H9 (cell line): ENCODE data around the gene SUMF1. TPM values are rescaled to one million over a fixed set of nuclear protein-coding genes. Genes with fewer than 3 reads are reported as not detected.
"Not testable (repeated sequence)": the region's sequence is repeated elsewhere in the genome, so short reads cannot be mapped to it uniquely, and the experiment has no call there.

Source experiments
- DNase-seq: peaks from one replicate; pipeline ENCODE4 v3.0.0-alpha.2; 2017
- H2AFZ ChIP-seq: one replicate; pipeline ENCODE4 v1.6.1; 2013; ENCODE audit warnings: mild to moderate bottlenecking, low read length, control low read depth, moderate library complexity
- H2AK5ac ChIP-seq: 2 replicates; pipeline ENCODE4 v1.6.1; 2013; ENCODE audit warnings: low read length, control low read depth, mixed read lengths; ENCODE audit not compliant: insufficient read length
- H2BK120ac ChIP-seq: one replicate; pipeline ENCODE4 v1.6.1; 2013; ENCODE audit warnings: low read depth, mild to moderate bottlenecking, low read length, control low read depth, inconsistent platforms; ENCODE audit not compliant: poor library complexity, severe bottlenecking
- H2BK12ac ChIP-seq: 2 replicates; pipeline ENCODE4 v1.6.1; 2013; ENCODE audit warnings: low read length, control low read depth, mixed read lengths, low read depth; ENCODE audit not compliant: insufficient read length
- H2BK15ac ChIP-seq: 2 replicates; pipeline ENCODE4 v1.6.1; 2013; ENCODE audit warnings: low read depth, low read length, control low read depth
- H2BK20ac ChIP-seq: one replicate; pipeline ENCODE4 v1.6.1; 2013; ENCODE audit warnings: low read depth, mild to moderate bottlenecking, low read length, control low read depth, inconsistent platforms; ENCODE audit not compliant: poor library complexity, severe bottlenecking
- H2BK5ac ChIP-seq: 2 replicates; pipeline ENCODE4 v1.6.1; 2013; ENCODE audit warnings: low read length, control low read depth, mixed read lengths; ENCODE audit not compliant: insufficient read length
- H3K14ac ChIP-seq: 2 replicates; pipeline ENCODE4 v1.6.1; 2013; ENCODE audit warnings: low read length, control low read depth; ENCODE audit not compliant: insufficient read depth
- H3K18ac ChIP-seq: 2 replicates; pipeline ENCODE4 v1.6.1; 2013; ENCODE audit warnings: low read depth, mild to moderate bottlenecking, mixed read lengths, low read length, control low read depth; ENCODE audit not compliant: insufficient read length
- H3K23ac ChIP-seq: 2 replicates; pipeline ENCODE4 v1.6.1; 2013; ENCODE audit warnings: low read length, control low read depth, mixed read lengths, low read depth; ENCODE audit not compliant: insufficient read length
- H3K23me2 ChIP-seq: 2 replicates; pipeline ENCODE4 v1.6.1; 2013; ENCODE audit warnings: low read depth, mild to moderate bottlenecking, mixed read lengths, low read length, control low read depth; ENCODE audit not compliant: insufficient read length, poor library complexity, severe bottlenecking
- H3K27ac ChIP-seq: 2 replicates; pipeline ENCODE4 v1.5.1; 2013; ENCODE audit warnings: low read length, control low read depth, mixed read lengths, low read depth; ENCODE audit not compliant: insufficient read length
- H3K27me3 ChIP-seq: 2 replicates; pipeline ENCODE4 v1.6.1; 2013; ENCODE audit warnings: low read length, control low read depth, inconsistent platforms; ENCODE audit not compliant: insufficient read depth
- H3K4ac ChIP-seq: 2 replicates; pipeline ENCODE4 v1.6.1; 2013; ENCODE audit warnings: low read depth, mild to moderate bottlenecking, control low read depth, inconsistent platforms, low read length, moderate library complexity
- H3K4me1 ChIP-seq: 2 replicates; pipeline ENCODE4 v1.6.1; 2013; ENCODE audit warnings: low read length, control low read depth, inconsistent platforms; ENCODE audit not compliant: insufficient read depth
- H3K4me2 ChIP-seq: 2 replicates; pipeline ENCODE4 v1.6.1; 2013; ENCODE audit warnings: low read length, control low read depth, mixed read lengths; ENCODE audit not compliant: insufficient read length, insufficient read depth
- H3K56ac ChIP-seq: 2 replicates; pipeline ENCODE4 v1.6.1; 2013; ENCODE audit warnings: low read depth, mild to moderate bottlenecking, mixed read lengths, low read length, control low read depth; ENCODE audit not compliant: insufficient read length
- H3K79me1 ChIP-seq: 2 replicates; pipeline ENCODE4 v1.6.1; 2013; ENCODE audit warnings: low read depth, mild to moderate bottlenecking, moderate library complexity, low read length, control low read depth, inconsistent platforms; ENCODE audit not compliant: insufficient read depth, poor library complexity, severe bottlenecking
- H3K79me2 ChIP-seq: 2 replicates; pipeline ENCODE4 v1.6.1; 2013; ENCODE audit warnings: low read length, control low read depth, inconsistent platforms; ENCODE audit not compliant: insufficient read depth
- H3K9ac ChIP-seq: 2 replicates; pipeline ENCODE4 v1.6.1; 2013; ENCODE audit warnings: low read length, control low read depth, mixed read lengths; ENCODE audit not compliant: insufficient read length; ENCODE audit errors: extremely low read depth
- H3K9me3 ChIP-seq: one replicate; pipeline ENCODE4 v1.6.1; 2013; ENCODE audit warnings: low read depth, low read length, inconsistent platforms; ENCODE audit not compliant: control insufficient read depth
- H3T11ph ChIP-seq: one replicate; pipeline ENCODE4 v1.6.1; 2013; ENCODE audit warnings: mild to moderate bottlenecking, low read length, control low read depth, inconsistent platforms
- H4K20me1 ChIP-seq: one replicate; pipeline ENCODE4 v1.6.1; 2013; ENCODE audit not compliant: control insufficient read depth, insufficient read length, insufficient read depth
- H4K5ac ChIP-seq: 2 replicates; pipeline ENCODE4 v1.6.1; 2013; ENCODE audit warnings: low read depth, mild to moderate bottlenecking, mixed read lengths, low read length, control low read depth; ENCODE audit not compliant: insufficient read length
- H4K8ac ChIP-seq: replicated peaks from 2 replicates; pipeline ENCODE4 v1.6.1; 2013; ENCODE audit warnings: low read length, control low read depth, mixed read lengths, low read depth; ENCODE audit not compliant: insufficient read length
- H4K91ac ChIP-seq: 2 replicates; pipeline ENCODE4 v1.6.1; 2013; ENCODE audit warnings: low read depth, mild to moderate bottlenecking, moderate library complexity, mixed read lengths, low read length, control low read depth; ENCODE audit not compliant: insufficient read length
- H3K27ac Mint-ChIP-seq, 3 experiments: 2 replicates in 2 of 3; 3 replicates in 1 of 3; pipeline ENCODE4 v1.8.0; 2020 to 2021; ENCODE audit warnings: mixed read lengths in 3 of 3, mild to moderate bottlenecking in 1 of 3, moderate library complexity in 1 of 3
- H3K27me3 Mint-ChIP-seq: 2 replicates; pipeline ENCODE4 v1.8.0; 2021; ENCODE audit warnings: low read depth, mild to moderate bottlenecking, moderate library complexity, mixed read lengths
- H3K36me3 Mint-ChIP-seq, 3 experiments: 2 replicates in 2 of 3; 3 replicates in 1 of 3; pipeline ENCODE4 v1.8.0; 2020 to 2021; ENCODE audit warnings: low read depth in 3 of 3, mixed read lengths in 3 of 3; ENCODE audit not compliant: insufficient read depth in 1 of 3
- H3K4me1 Mint-ChIP-seq, 2 experiments: 2 replicates each; pipeline ENCODE4 v1.8.0; 2020; ENCODE audit warnings: mixed read lengths in 2 of 2
- H3K4me3 Mint-ChIP-seq, 2 experiments: 2 replicates in 1 of 2; 3 replicates in 1 of 2; pipeline ENCODE4 v1.8.0; 2020 to 2021; ENCODE audit warnings: mild to moderate bottlenecking in 2 of 2, mixed read lengths in 2 of 2, moderate library complexity in 1 of 2
- H3K9me3 Mint-ChIP-seq, 2 experiments: 2 replicates in 1 of 2; 3 replicates in 1 of 2; pipeline ENCODE4 v1.8.0; 2020; ENCODE audit warnings: mild to moderate bottlenecking in 2 of 2, mixed read lengths in 2 of 2, moderate library complexity in 1 of 2
- CTCF ChIP-seq: fragments of 200-600 bp; sonication (generic); conservative IDR thresholded peaks from 3 replicates; pipeline ENCODE4 v1.8.0; 2021; ENCODE audit warnings: antibody characterized with exemption, mild to moderate bottlenecking
- WGBS: extraction: QIAGEN DNeasy Blood & Tissue Kit; methylation state at CpG from one replicate; pipeline ENCODE4 v1.1.7; 2013; ENCODE audit warnings: missing lambda C conversion rate, low lambda C conversion rate, mixed read lengths; ENCODE audit not compliant: insufficient read length; ENCODE audit errors: extremely low coverage; 5-methylcytosine and 5-hydroxymethylcytosine counted together
- total RNA-seq: library from RNA; stranded (reverse); gene quantifications from 2 replicates; pipeline ENCODE4 v1.2.1, GENCODE V29; 2021

Gene SUMF1
- total RNA-seq, 1 experiment from 2014 or later = 9.5 TPM

DNA sequence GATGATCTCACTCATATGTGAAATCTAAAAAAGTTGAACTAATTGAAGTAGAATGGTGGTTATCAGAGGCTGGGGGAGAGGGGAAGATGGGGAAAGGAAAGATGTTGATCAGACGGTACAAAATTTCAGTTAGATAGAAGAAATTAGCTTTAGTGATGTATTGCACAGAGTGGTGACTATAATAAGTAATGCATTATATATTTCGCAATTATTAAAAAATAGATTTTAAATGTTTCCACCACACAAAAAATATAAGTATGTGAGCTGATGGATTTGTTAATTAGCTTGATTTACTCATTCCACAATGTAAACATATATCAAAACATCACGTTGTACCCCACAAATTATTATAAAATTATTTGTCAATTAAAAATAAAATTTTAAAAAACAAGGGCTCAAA lies 8.1 kb downstream of the SUMF1 start:
- Histone ChIP-seq H4K5ac (no peak overlapping the region), H2BK15ac (no peak overlapping the region), H3K79me2 (no peaks in the 10 kb centered on the region), H4K20me1 (no peaks in the 10 kb centered on the region), H3K4me2 (no peak overlapping the region), H3K23me2 (no peaks in the 10 kb centered on the region), H3K56ac (no peak overlapping the region), H3K9ac (no peak overlapping the region), H2BK12ac (no peak overlapping the region), H2BK20ac (no peak overlapping the region), H3K27me3 (no peaks in the 10 kb centered on the region), H2AK5ac (no peak overlapping the region), H3K27ac (no peak overlapping the region), H3K9me3 (no peaks in the 10 kb centered on the region), H4K8ac (no peak overlapping the region), H3K4ac (no peak overlapping the region), H3K23ac (no peak overlapping the region), H4K91ac (no peak overlapping the region), H2BK120ac (no peak overlapping the region), H3K14ac (no peak overlapping the region), H2BK5ac (no peak overlapping the region), H2AFZ (no peak overlapping the region), H3K18ac (no peak overlapping the region), H3T11ph (no peak overlapping the region), H3K4me1 (no peaks in the 10 kb centered on the region), H3K79me1 (no peaks in the 10 kb centered on the region)
- H3K36me3 Mint-ChIP-seq = no peaks in the 10 kb centered on the region; a peak in 1 of 7 replicates
- no CpG with 5 or more reads among the region's 3 CpGs for whole genome bisulfite sequencing
- no peak overlapping the region for H3K27ac Mint-ChIP-seq
- H3K9me3 Mint-ChIP-seq = no peaks in the 10 kb centered on the region; a peak in 1 of 5 replicates
- TF ChIP-seq CTCF = no peak
- DNase-seq = no peak
- no peaks in the 10 kb centered on the region for H3K27me3 Mint-ChIP-seq
- no peaks in the 10 kb centered on the region for H3K4me1 Mint-ChIP-seq
- no peak overlapping the region for H3K4me3 Mint-ChIP-seq

DNA sequence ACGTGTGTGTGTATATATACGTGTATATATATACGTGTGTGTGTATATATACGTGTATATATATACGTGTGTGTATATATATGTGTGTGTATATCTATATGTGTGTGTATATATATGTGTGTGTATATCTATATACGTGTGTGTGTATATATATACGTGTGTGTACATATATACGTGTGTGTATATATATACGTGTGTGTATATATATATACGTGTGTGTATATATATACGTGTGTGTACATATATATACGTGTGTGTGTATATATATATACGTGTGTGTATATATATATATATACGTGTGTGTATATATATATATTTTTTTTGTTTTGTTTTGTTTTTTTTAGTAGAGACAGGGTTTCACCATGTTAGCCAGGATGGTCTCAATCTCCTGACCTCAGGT lies 10.3 kb downstream of the SUMF1 start:
- H3K4me1 ChIP-seq, H4K91ac ChIP-seq, H4K8ac ChIP-seq, H2BK20ac ChIP-seq, H3K27me3 ChIP-seq, DNase-seq, H3K23ac ChIP-seq, H3K4me2 ChIP-seq, H3K14ac ChIP-seq, H3K18ac ChIP-seq, H2BK5ac ChIP-seq, H3K9me3 Mint-ChIP-seq, H3K4ac ChIP-seq, H4K5ac ChIP-seq, H4K20me1 ChIP-seq, H3K79me2 ChIP-seq, H3K27ac ChIP-seq, H2BK15ac ChIP-seq, H2AFZ ChIP-seq, H2AK5ac ChIP-seq, H2BK12ac ChIP-seq, H3K4me3 Mint-ChIP-seq, H2BK120ac ChIP-seq, H3K23me2 ChIP-seq, H3K56ac ChIP-seq, H3K4me1 Mint-ChIP-seq, H3K9me3 ChIP-seq, H3K9ac ChIP-seq, H3K27me3 Mint-ChIP-seq, H3T11ph ChIP-seq, H3K79me1 ChIP-seq, H3K27ac Mint-ChIP-seq, H3K36me3 Mint-ChIP-seq: not testable (repeated sequence)
- WGBS = 87% methylated on average over 3 of the region's 14 CpGs
